Body of pancreas (tissue), 4 donors: ENCODE results near the gene VMAC. TPM values are rescaled to one million over a fixed set of nuclear protein-coding genes. Genes with fewer than 3 reads are reported as not detected.
A peak's percentile ranks its signal among the peaks of the same experiment; 100 is the strongest.

ENCODE experiments used
- ATAC-seq: fragments of 150-250 bp; one replicate; pipeline ENCODE4 v1.9.1; 2016
- DNase-seq, 4 donors: peaks; one replicate each; pipeline ENCODE4 v3.0.0-alpha.2; 2019
- H3K27ac ChIP-seq, 4 donors: fragments of 200-600 bp; sonication (generic); 1 replicate in 3 of 4; 2 replicates in 1 of 4; pipeline versions ENCODE4 v1.5.1 to v1.6.1; 2016 to 2019; ENCODE audit warnings: mild to moderate bottlenecking in 1 of 4, mixed read lengths in 1 of 4, moderate library complexity in 1 of 4
- H3K27me3 ChIP-seq, 2 donors: fragments of 200-600 bp; sonication (generic); one replicate each; pipeline ENCODE4 v1.6.0; 2016; ENCODE audit warnings: mild to moderate bottlenecking in 1 of 2
- H3K36me3 ChIP-seq, 2 donors: fragments of 200-600 bp; sonication (generic); replicated peaks in 1 of 2; 2 replicates each; pipeline ENCODE4 v1.5.1; 2016; ENCODE audit warnings: low read depth in 2 of 2; ENCODE audit not compliant: insufficient read depth in 1 of 2
- H3K4me1 ChIP-seq: fragments of 200-600 bp; sonication (generic); one replicate; pipeline ENCODE4 v1.6.0; 2016
- H3K4me3 ChIP-seq, 2 donors: fragments of 200-600 bp; sonication (generic); 1 replicate in 1 of 2; 2 replicates in 1 of 2; pipeline ENCODE4 v1.5.1; 2016 to 2019
- H3K9me3 ChIP-seq, 3 donors: fragments of 200-600 bp; sonication (generic); 1 replicate in 2 of 3; 2 replicates in 1 of 3; pipeline ENCODE4 v1.5.1; 2016
- CTCF ChIP-seq, 7 experiments: fragments of 450-650 bp in 4 of 7; fragments of 200-600 bp in 3 of 7; sonication (generic) in 3 of 7; IDR thresholded peaks; one replicate each; pipeline ENCODE4 v1.5.1; 2016 to 2019; ENCODE audit warnings: antibody characterized with exemption in 7 of 7
- POLR2A ChIP-seq, 3 donors: fragments of 450-650 bp; IDR thresholded peaks; one replicate each; pipeline ENCODE4 v1.6.1; 2016; ENCODE audit warnings: antibody characterized with exemption in 3 of 3, mild to moderate bottlenecking in 2 of 3
- WGBS, 2 donors: methylation state at CpG; one replicate each; pipeline ENCODE4 v1.1.5; 2017; 5-methylcytosine and 5-hydroxymethylcytosine counted together
- intact Hi-C: fragments of 100-400 bp; cut with DNase I; formaldehyde crosslinking; loops from one replicate; pipeline ENCODE4 v1.15.1; 2023
- total RNA-seq, 2 donors: library from RNA; depleted of rRNA; stranded (reverse); fragments of >200 nt; gene quantifications; one replicate each; pipeline ENCODE4 v1.1.0, GENCODE V29; 2016

VMAC gene
- total RNA-seq, 2 donors from 2014 or later: 12.5 to 15.3 TPM

GRCh38 chr19:5914358-5914774 lies 9.7 kb downstream of the VMAC start:
- intact Hi-C loops: no loop called here
- no peaks in the 10 kb centered on the region for H3K27me3 ChIP-seq
- peak overlapping the region; percentile 23 to 79 (median 70) for H3K27ac ChIP-seq
- no peak for TF ChIP-seq POLR2A (IDR thresholded peaks at IDR 0.05)
- no peak for TF ChIP-seq CTCF (IDR thresholded peaks at IDR 0.05)
- WGBS, 2 donors: 62 to 72% methylated on average over 5 to 21 of the region's 22 CpGs
- DNase-seq: no peak
- peak; percentile 39 for ATAC-seq
- no peaks in the 10 kb centered on the region for H3K9me3 ChIP-seq
- no peak overlapping the region for H3K4me3 ChIP-seq
- H3K4me1 ChIP-seq: peaks cover 16% of the 10 kb centered on the region
- peaks cover 0 to 28% of the 10 kb centered on the region in 2 donors for H3K36me3 ChIP-seq

- Histone ChIP-seq H3K27me3 (no peaks in the 10 kb centered on the region), H3K27ac (peak overlapping the region in 3 of 4 donors; percentile 64 to 79 (median 76)), H3K9me3 (no peaks in the 10 kb centered on the region), H3K4me3 (no peak overlapping the region), H3K36me3 (peaks cover 0 to 28% of the 10 kb centered on the region in 2 donors), H3K4me1 (peaks cover 16% of the 10 kb centered on the region)
- intact Hi-C loops: no loop called here
- WGBS, 2 donors: 60 to 84% methylated on average over 9 to 42 of the region's 42 CpGs
- ATAC-seq: peak; percentile 22
- TF ChIP-seq CTCF (IDR thresholded peaks at IDR 0.05) (peak in 1 of 7 experiments; percentile 3), POLR2A (IDR thresholded peaks at IDR 0.05) (no peak)
- peak; percentile 35 to 56 (median 48) for DNase-seq
Measured at GRCh38 chr19:5914946-5915781, 10.5 kb downstream of the VMAC start.

- no peak for ATAC-seq
- peaks cover 0 to 28% of the 10 kb centered on the region in 2 donors for H3K36me3 ChIP-seq
Measured at GRCh38 chr19:5915782-5916165, 11.1 kb downstream of the VMAC start.

GRCh38 chr19:5916181-5916708 lies 11.6 kb downstream of the VMAC start:
- TF ChIP-seq CTCF (IDR thresholded peaks at IDR 0.05): no peak
- no peak for TF ChIP-seq POLR2A (IDR thresholded peaks at IDR 0.05)
- no peak for DNase-seq
- H3K4me1 ChIP-seq: peaks cover 16% of the 10 kb centered on the region
- peaks cover 1 to 28% of the 10 kb centered on the region in 2 donors for H3K36me3 ChIP-seq
- WGBS, 2 donors: 66 to 80% methylated on average over 4 to 14 of the region's 14 CpGs
- H3K9me3 ChIP-seq: no peaks in the 10 kb centered on the region
- ATAC-seq: no peak
- H3K27ac ChIP-seq: no peak overlapping the region
- no peaks in the 10 kb centered on the region for H3K27me3 ChIP-seq
- intact Hi-C loops: no loop called here
- no peak overlapping the region for H3K4me3 ChIP-seq

More at GRCh38 chr19:5915782-5916165, 11.1 kb downstream of the VMAC start:
- 81 to 88% methylated on average over 7 to 11 of the region's 11 CpGs for WGBS, 2 donors
- H3K4me3 ChIP-seq: no peak overlapping the region
- peaks cover 16% of the 10 kb centered on the region for H3K4me1 ChIP-seq
- TF ChIP-seq CTCF (IDR thresholded peaks at IDR 0.05) (no peak), POLR2A (IDR thresholded peaks at IDR 0.05) (no peak)
- intact Hi-C loops: no loop called here
- H3K27me3 ChIP-seq: no peaks in the 10 kb centered on the region
- H3K9me3 ChIP-seq: no peaks in the 10 kb centered on the region
- H3K27ac ChIP-seq: peak overlapping the region in 2 of 4 donors; percentile 76 to 79
- DNase-seq: no peak
